ENCODE measurements around the gene BNIP5. TPM values are rescaled to one million over a fixed set of nuclear protein-coding genes. Genes with fewer than 3 reads are reported as not detected.

BNIP5 gene
- total RNA-seq, 6 experiments from 2014 or later, result not detected

DNA sequence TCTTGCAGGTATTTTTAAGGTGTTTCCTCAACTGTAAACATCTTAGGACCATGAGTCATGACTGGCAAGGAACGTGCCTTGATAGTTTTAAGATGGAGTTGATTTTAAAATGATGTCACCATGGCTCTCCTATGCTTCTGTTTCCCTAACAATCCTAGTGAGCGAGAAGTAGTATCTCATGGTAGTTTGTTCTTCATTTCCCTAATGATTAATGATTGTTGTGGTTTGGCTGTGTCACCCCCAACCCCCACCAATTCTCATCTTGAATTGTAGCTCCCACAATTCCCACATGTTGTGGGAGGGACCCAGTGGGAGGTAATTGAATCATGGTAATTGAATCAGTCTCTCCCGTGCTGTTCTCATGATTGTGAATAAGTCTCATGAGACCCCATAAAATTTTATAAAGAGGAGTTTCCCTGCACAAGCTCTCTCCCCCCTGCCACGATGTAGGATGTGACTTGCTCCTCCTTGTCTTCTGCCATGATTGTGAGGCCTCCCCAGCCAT lies 16.8 kb upstream of the BNIP5 start:
- no peak for ATAC-seq
- 63% methylated on average over 4 of the region's 4 CpGs for WGBS (ENCODE audit: insufficient coverage, low coverage, low lambda C conversion rate, missing lambda C conversion rate)

DNA sequence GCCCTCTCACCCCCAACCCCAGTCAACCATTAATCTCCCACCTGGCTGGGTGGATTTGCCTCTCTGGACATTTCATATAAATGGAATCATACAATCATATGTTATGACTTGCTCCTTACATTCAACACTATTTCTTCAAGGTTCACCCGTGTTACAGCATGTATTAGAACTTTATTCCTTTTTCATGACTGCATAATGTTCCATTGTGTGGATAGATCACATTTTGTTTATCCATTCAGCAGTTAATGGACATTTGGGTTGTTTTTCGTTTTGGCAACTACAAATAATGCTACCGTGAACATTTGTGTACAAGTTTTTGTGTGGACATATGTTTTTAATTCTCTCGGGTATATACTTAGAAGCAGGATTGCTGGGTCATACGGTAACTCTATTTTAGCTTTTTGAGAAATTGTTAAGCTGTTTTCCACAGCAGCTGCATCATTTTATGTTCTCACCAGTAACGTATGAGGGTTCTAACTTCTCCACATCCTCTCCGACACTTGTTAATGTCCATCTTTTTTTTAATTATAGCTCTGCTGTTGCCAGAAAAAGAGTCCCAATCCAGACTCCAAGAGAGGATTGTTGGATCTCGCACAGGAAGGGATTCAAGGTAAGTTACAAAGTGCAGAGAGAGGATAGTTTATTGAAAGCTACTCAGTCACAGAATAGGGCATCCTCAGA lies 15.9 kb upstream of the BNIP5 start:
- no peak for DNase-seq
- Histone ChIP-seq H3K9me3 (peaks cover 0 to 5% (median 0%) of the 10 kb centered on the region in 4 donors), H3K4me3 (no peak overlapping the region), H3K4me1 (no peaks in the 10 kb centered on the region), H3K27ac (no peak overlapping the region), H3K36me3 (no peaks in the 10 kb centered on the region), H3K27me3 (no peaks in the 10 kb centered on the region)
- intact Hi-C loops (cut with DNase I), result loop anchor here in 1 of 2 donors (10.0 kb wide), 1 partner anchor 218 kb away; the partner anchor contains the start of gene MAPK13
- no peak for TF ChIP-seq POLR2A (IDR thresholded peaks at IDR 0.05)
- TF ChIP-seq CTCF (IDR thresholded peaks at IDR 0.05), result no peak
- no peak for ATAC-seq
- 79% methylated on average over 8 of the region's 8 CpGs for WGBS (ENCODE audit: insufficient coverage, low coverage, low lambda C conversion rate, missing lambda C conversion rate)

More for the DNA sequence above, 16.8 kb upstream of the BNIP5 start:
- Histone ChIP-seq H3K27ac (no peak overlapping the region), H3K4me1 (no peaks in the 10 kb centered on the region), H3K9me3 (peaks cover 0 to 5% (median 0%) of the 10 kb centered on the region in 4 donors), H3K27me3 (no peaks in the 10 kb centered on the region), H3K4me3 (no peak overlapping the region), H3K36me3 (no peaks in the 10 kb centered on the region)
- intact Hi-C loops (cut with DNase I), result loop anchor here in 1 of 2 donors (10.0 kb wide), 1 partner anchor 219 kb away; the partner anchor contains the start of gene MAPK13
- TF ChIP-seq CTCF (IDR thresholded peaks at IDR 0.05), result no peak
- TF ChIP-seq POLR2A (IDR thresholded peaks at IDR 0.05), result no peak
- no peak for DNase-seq

DNA sequence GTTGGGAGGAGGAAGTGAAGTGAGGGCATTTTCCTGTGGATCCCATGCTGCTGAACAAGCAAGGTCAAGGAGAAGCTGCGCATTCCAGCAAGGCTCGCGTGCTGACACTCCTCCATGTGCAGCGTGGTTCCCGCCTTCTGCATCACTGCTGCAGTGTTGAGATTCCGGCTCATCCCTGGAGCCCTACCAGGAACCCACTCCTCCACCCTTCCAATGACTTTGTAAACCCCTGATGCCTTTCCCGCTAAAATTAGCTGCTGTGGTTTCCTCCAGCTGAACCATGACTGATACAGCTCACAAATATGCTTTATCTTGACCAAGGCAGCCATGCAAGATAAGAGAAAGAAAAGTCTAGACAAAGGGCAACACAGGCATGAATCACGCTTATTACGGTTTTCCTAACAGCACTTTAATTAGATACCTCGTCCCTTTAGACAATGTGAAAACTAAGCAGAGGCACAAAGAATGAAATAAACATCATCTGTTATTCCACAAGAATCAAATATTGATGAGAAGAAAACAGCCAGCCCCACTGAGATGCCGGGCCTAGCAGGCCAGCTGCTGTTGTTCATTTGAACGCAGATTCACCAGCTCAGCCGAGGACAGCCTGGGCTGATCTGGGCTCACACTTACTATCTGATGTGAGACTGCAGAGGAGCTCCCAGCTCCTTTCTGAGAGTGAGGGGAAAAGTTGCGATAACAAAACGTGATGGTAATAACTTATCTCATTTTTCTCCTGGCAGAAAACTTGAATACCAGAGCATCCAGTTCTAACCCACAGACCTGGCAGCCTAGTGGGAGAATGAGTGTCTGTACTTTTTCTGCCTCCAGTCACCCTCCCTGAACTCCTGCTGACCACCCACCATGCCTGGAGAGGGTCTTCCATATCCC lies 14.2 kb upstream of the BNIP5 start:
- H3K36me3 ChIP-seq, result no peaks in the 10 kb centered on the region
- TF ChIP-seq POLR2A (IDR thresholded peaks at IDR 0.05), result no peak
- TF ChIP-seq CTCF (IDR thresholded peaks at IDR 0.05), result no peak
- no peak overlapping the region for H3K4me3 ChIP-seq
- H3K9me3 ChIP-seq, result peaks cover 0 to 5% (median 0%) of the 10 kb centered on the region in 4 donors
- intact Hi-C loops (cut with DNase I), result loop anchor here in 1 of 2 donors (10.0 kb wide), 1 partner anchor 216 kb away; the partner anchor contains the start of gene MAPK13
- no peaks in the 10 kb centered on the region for H3K27me3 ChIP-seq
- H3K4me1 ChIP-seq, result no peaks in the 10 kb centered on the region
- WGBS (ENCODE audit: insufficient coverage, low coverage, low lambda C conversion rate, missing lambda C conversion rate), result 55% methylated on average over 6 of the region's 15 CpGs
- no peak overlapping the region for H3K27ac ChIP-seq
- DNase-seq (peak in 1 of 3 donors; percentile 34), ATAC-seq (peak; percentile 30 to 71 (median 57))

GRCh38 chr6:36350082-36350481 lies 13.4 kb upstream of the BNIP5 start:
- ATAC-seq (peak; percentile 36 to 77 (median 58)), DNase-seq (no peak)
- WGBS (ENCODE audit: insufficient coverage, low coverage, low lambda C conversion rate, missing lambda C conversion rate), result 67% methylated on average over 4 of the region's 4 CpGs
- Histone ChIP-seq H3K4me3 (no peak overlapping the region), H3K27me3 (no peaks in the 10 kb centered on the region), H3K36me3 (no peaks in the 10 kb centered on the region), H3K4me1 (no peaks in the 10 kb centered on the region), H3K9me3 (peaks cover 0 to 5% (median 0%) of the 10 kb centered on the region in 4 donors), H3K27ac (no peak overlapping the region)
- intact Hi-C loops (cut with DNase I), result loop anchor here in 1 of 2 donors (10.0 kb wide), 1 partner anchor 215 kb away; the partner anchor contains the start of gene MAPK13
- TF ChIP-seq CTCF (IDR thresholded peaks at IDR 0.05) (no peak), POLR2A (IDR thresholded peaks at IDR 0.05) (no peak)

Measured in right lobe of liver (tissue), 6 donors.